ENCODE measurements around the gene CNTNAP2. TPM values are rescaled to one million over a fixed set of nuclear protein-coding genes. Genes with fewer than 3 reads are reported as not detected.

The CNTNAP2 gene
- total RNA-seq, 1 experiment from 2014 or later = 64.5 TPM

GRCh38 chr7:146892151-146892550 is 775.5 kb downstream of the CNTNAP2 start:
- no peaks in the 10 kb centered on the region for H3K23me2 ChIP-seq (ENCODE audit: insufficient read length, low read depth, low read length, poor library complexity, severe bottlenecking)
- no peak overlapping the region for H3K18ac ChIP-seq (ENCODE audit: insufficient read length, low read depth, low read length)
- no peak overlapping the region for H3K4ac ChIP-seq (ENCODE audit: low read depth, low read length)
- H3K23ac ChIP-seq (ENCODE audit: insufficient read length, low read depth, low read length) = no peak overlapping the region
- H4K91ac ChIP-seq (ENCODE audit: insufficient read length, low read depth, low read length) = no peak overlapping the region
- H3K79me1 ChIP-seq (ENCODE audit: insufficient read depth, low read depth, low read length, poor library complexity, severe bottlenecking) = no peaks in the 10 kb centered on the region
- H3K9me3 ChIP-seq (ENCODE audit: control insufficient read depth, low read depth, low read length) = no peaks in the 10 kb centered on the region
- no peak for DNase-seq
- Mint-ChIP-seq H3K27me3 (ENCODE audit: low read depth) (no peaks in the 10 kb centered on the region), H3K36me3 (ENCODE audit: insufficient read depth in 1 of 3, low read depth in 3 of 3) (no peaks in the 10 kb centered on the region), H3K4me1 (peaks cover 0 to 3% of the 10 kb centered on the region in 2 experiments; a peak in 2 of 4 replicates), H3K4me3 (no peak overlapping the region), H3K9me3 (no peaks in the 10 kb centered on the region), H3K27ac (no peak overlapping the region)
- no peak overlapping the region for H2BK120ac ChIP-seq (ENCODE audit: low read depth, low read length, poor library complexity, severe bottlenecking)
- no peaks in the 10 kb centered on the region for H3K27me3 ChIP-seq (ENCODE audit: insufficient read depth, low read length)
- H4K8ac ChIP-seq (replicated peaks; ENCODE audit: insufficient read length, low read depth, low read length) = no peak overlapping the region
- H2AK5ac ChIP-seq (ENCODE audit: insufficient read length, low read length) = no peak overlapping the region
- no CpG with 5 or more reads among the region's 2 CpGs for WGBS (ENCODE audit: extremely low coverage, insufficient read length, low lambda C conversion rate)
- no peak overlapping the region for H2BK20ac ChIP-seq (ENCODE audit: low read depth, low read length, poor library complexity, severe bottlenecking)
- no peak overlapping the region for H3K56ac ChIP-seq (ENCODE audit: insufficient read length, low read depth, low read length)
- H3K79me2 ChIP-seq (ENCODE audit: insufficient read depth, low read length) = no peaks in the 10 kb centered on the region
- H2BK15ac ChIP-seq (ENCODE audit: low read depth, low read length) = no peak overlapping the region
- no peak overlapping the region for H3K9ac ChIP-seq (ENCODE audit: extremely low read depth, insufficient read length, low read length)
- no peak overlapping the region for H4K5ac ChIP-seq (ENCODE audit: insufficient read length, low read depth, low read length)
- no peak overlapping the region for H3K27ac ChIP-seq (ENCODE audit: insufficient read length, low read depth, low read length)
- no peaks in the 10 kb centered on the region for H3K4me1 ChIP-seq (ENCODE audit: insufficient read depth, low read length)
- H2BK12ac ChIP-seq (ENCODE audit: insufficient read length, low read depth, low read length) = no peak overlapping the region
- no peak overlapping the region for H3K14ac ChIP-seq (ENCODE audit: insufficient read depth, low read length)
- H3T11ph ChIP-seq (ENCODE audit: low read length) = no peak overlapping the region
- H2AFZ ChIP-seq (ENCODE audit: low read length) = no peak overlapping the region
- H2BK5ac ChIP-seq (ENCODE audit: insufficient read length, low read length) = no peak overlapping the region
- H3K4me2 ChIP-seq (ENCODE audit: insufficient read depth, insufficient read length, low read length) = no peak overlapping the region
- TF ChIP-seq, protein P1, sequence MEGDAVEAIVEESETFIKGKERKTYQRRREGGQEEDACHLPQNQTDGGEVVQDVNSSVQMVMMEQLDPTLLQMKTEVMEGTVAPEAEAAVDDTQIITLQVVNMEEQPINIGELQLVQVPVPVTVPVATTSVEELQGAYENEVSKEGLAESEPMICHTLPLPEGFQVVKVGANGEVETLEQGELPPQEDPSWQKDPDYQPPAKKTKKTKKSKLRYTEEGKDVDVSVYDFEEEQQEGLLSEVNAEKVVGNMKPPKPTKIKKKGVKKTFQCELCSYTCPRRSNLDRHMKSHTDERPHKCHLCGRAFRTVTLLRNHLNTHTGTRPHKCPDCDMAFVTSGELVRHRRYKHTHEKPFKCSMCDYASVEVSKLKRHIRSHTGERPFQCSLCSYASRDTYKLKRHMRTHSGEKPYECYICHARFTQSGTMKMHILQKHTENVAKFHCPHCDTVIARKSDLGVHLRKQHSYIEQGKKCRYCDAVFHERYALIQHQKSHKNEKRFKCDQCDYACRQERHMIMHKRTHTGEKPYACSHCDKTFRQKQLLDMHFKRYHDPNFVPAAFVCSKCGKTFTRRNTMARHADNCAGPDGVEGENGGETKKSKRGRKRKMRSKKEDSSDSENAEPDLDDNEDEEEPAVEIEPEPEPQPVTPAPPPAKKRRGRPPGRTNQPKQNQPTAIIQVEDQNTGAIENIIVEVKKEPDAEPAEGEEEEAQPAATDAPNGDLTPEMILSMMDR (conservative IDR thresholded peaks at IDR 0.05) = no peak
- no peaks in the 10 kb centered on the region for H4K20me1 ChIP-seq (ENCODE audit: control insufficient read depth, insufficient read depth, insufficient read length)
